Neural progenitor cell (in vitro differentiated cells): ENCODE results near the gene TEX13C. TPM values are rescaled to one million over a fixed set of nuclear protein-coding genes. Genes with fewer than 3 reads are reported as not detected.

ENCODE experiments used
- DNase-seq: peaks from one replicate; pipeline ENCODE4 v3.0.0-alpha.2; 2016; ENCODE audit warnings: low spot score
- H2AFZ ChIP-seq: fragments of 200-600 bp; sonication (generic); replicated peaks from 2 replicates; pipeline ENCODE4 v1.6.1; 2016; ENCODE audit warnings: antibody characterized with exemption
- H3F3A ChIP-seq: fragments of 200-600 bp; sonication (generic); 2 replicates; pipeline ENCODE4 v1.6.1; 2016; ENCODE audit warnings: antibody characterized with exemption, low read depth
- H3K27ac ChIP-seq: fragments of 200-600 bp; sonication (generic); 2 replicates; pipeline ENCODE4 v1.5.1; 2016; ENCODE audit warnings: mild to moderate bottlenecking
- H3K27me3 ChIP-seq: fragments of 200-600 bp; sonication (generic); 2 replicates; pipeline ENCODE4 v1.6.1; 2016; ENCODE audit warnings: mild to moderate bottlenecking, moderate library complexity
- H3K36me3 ChIP-seq: fragments of 200-600 bp; sonication (generic); 2 replicates; pipeline ENCODE4 v1.5.1; 2016
- H3K4me1 ChIP-seq: fragments of 200-600 bp; sonication (generic); 2 replicates; pipeline ENCODE4 v1.6.1; 2016; ENCODE audit warnings: mixed run types
- H3K4me2 ChIP-seq: fragments of 200-600 bp; sonication (generic); 2 replicates; pipeline ENCODE4 v1.6.1; 2016
- H3K4me3 ChIP-seq: fragments of 200-600 bp; sonication (generic); 2 replicates; pipeline ENCODE4 v1.5.1; 2016
- H3K79me2 ChIP-seq: fragments of 200-600 bp; sonication (generic); 2 replicates; pipeline ENCODE4 v1.6.1; 2016; ENCODE audit warnings: low read depth
- H3K9ac ChIP-seq: fragments of 200-600 bp; sonication (generic); 2 replicates; pipeline ENCODE4 v1.6.1; 2016
- H3K9me3 ChIP-seq: fragments of 200-600 bp; sonication (generic); 2 replicates; pipeline ENCODE4 v1.5.1; 2016; ENCODE audit warnings: low read depth
- H4K20me1 ChIP-seq: fragments of 200-600 bp; sonication (generic); 2 replicates; pipeline ENCODE4 v1.6.1; 2016; ENCODE audit warnings: low read depth
- H3K27ac Mint-ChIP-seq: 3 replicates; pipeline ENCODE4 v1.8.0; 2021; ENCODE audit warnings: mixed read lengths
- H3K27me3 Mint-ChIP-seq: 2 replicates; pipeline ENCODE4 v1.8.0; 2022; ENCODE audit warnings: low read depth, mild to moderate bottlenecking, inconsistent platforms, moderate library complexity, mixed read lengths; ENCODE audit not compliant: insufficient read depth
- H3K36me3 Mint-ChIP-seq: 3 replicates; pipeline ENCODE4 v1.8.0; 2021; ENCODE audit warnings: mixed read lengths
- H3K4me1 Mint-ChIP-seq: 3 replicates; pipeline ENCODE4 v1.8.0; 2021; ENCODE audit warnings: mixed read lengths
- H3K4me3 Mint-ChIP-seq: 3 replicates; pipeline ENCODE4 v1.8.0; 2021; ENCODE audit warnings: mild to moderate bottlenecking, moderate library complexity, mixed read lengths
- H3K9me3 Mint-ChIP-seq: 3 replicates; pipeline ENCODE4 v1.8.0; 2020; ENCODE audit warnings: mixed read lengths
- EZH2 ChIP-seq: fragments of 200-600 bp; sonication (generic); IDR thresholded peaks from 2 replicates; pipeline ENCODE4 v1.6.1; 2017; ENCODE audit warnings: antibody characterized with exemption, mild to moderate bottlenecking, moderate library complexity
- EZH2phosphoT487 ChIP-seq: fragments of 200-600 bp; sonication (generic); IDR thresholded peaks from 2 replicates; pipeline ENCODE4 v1.6.1; 2017; ENCODE audit warnings: antibody characterized with exemption
- total RNA-seq: library from RNA; depleted of rRNA; stranded (reverse); fragments of >200 nt; gene quantifications from 2 replicates; pipeline ENCODE4 v1.2.3, GENCODE V29; 2015; ENCODE audit warnings: low replicate concordance
- TF ChIP-seq, protein P1 (sequence below): fragments of 200-600 bp; sonication (generic); IDR thresholded peaks from 2 replicates; pipeline ENCODE4 v1.5.1; 2017; ENCODE audit warnings: antibody characterized with exemption, mild to moderate bottlenecking

TEX13C gene
- total RNA-seq, 1 donor from 2014 or later = not detected

- Mint-ChIP-seq H3K4me3 (no peak overlapping the region), H3K36me3 (no peaks in the 10 kb centered on the region), H3K27me3 (peaks cover 2% of the 10 kb centered on the region), H3K27ac (no peak overlapping the region), H3K4me1 (peaks cover 2% of the 10 kb centered on the region), H3K9me3 (peaks cover 2% of the 10 kb centered on the region)
- TF ChIP-seq, protein P1, sequence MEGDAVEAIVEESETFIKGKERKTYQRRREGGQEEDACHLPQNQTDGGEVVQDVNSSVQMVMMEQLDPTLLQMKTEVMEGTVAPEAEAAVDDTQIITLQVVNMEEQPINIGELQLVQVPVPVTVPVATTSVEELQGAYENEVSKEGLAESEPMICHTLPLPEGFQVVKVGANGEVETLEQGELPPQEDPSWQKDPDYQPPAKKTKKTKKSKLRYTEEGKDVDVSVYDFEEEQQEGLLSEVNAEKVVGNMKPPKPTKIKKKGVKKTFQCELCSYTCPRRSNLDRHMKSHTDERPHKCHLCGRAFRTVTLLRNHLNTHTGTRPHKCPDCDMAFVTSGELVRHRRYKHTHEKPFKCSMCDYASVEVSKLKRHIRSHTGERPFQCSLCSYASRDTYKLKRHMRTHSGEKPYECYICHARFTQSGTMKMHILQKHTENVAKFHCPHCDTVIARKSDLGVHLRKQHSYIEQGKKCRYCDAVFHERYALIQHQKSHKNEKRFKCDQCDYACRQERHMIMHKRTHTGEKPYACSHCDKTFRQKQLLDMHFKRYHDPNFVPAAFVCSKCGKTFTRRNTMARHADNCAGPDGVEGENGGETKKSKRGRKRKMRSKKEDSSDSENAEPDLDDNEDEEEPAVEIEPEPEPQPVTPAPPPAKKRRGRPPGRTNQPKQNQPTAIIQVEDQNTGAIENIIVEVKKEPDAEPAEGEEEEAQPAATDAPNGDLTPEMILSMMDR = no peak
- no peak for TF ChIP-seq EZH2phosphoT487
- H2AFZ ChIP-seq = no peak overlapping the region
- H3K9me3 ChIP-seq = no peaks in the 10 kb centered on the region
- no peak overlapping the region for H3K9ac ChIP-seq
- DNase-seq = no peak
- H3K4me1 ChIP-seq = no peaks in the 10 kb centered on the region
- H3F3A ChIP-seq = no peaks in the 10 kb centered on the region
- no peak overlapping the region for H3K4me3 ChIP-seq
- no peaks in the 10 kb centered on the region for H3K27me3 ChIP-seq
- H3K4me2 ChIP-seq = no peak overlapping the region
- H3K79me2 ChIP-seq = no peaks in the 10 kb centered on the region
- no peak overlapping the region for H3K27ac ChIP-seq
- no peaks in the 10 kb centered on the region for H4K20me1 ChIP-seq
- no peaks in the 10 kb centered on the region for H3K36me3 ChIP-seq
Observed at GRCh38 chrX:125326599-125326998, 6.9 kb downstream of the TEX13C start.

GRCh38 chrX:125327891-125328290 is 8.2 kb downstream of the TEX13C start:
- Histone ChIP-seq H3F3A (no peaks in the 10 kb centered on the region), H3K4me2 (no peak overlapping the region), H2AFZ (no peak overlapping the region), H3K9me3 (no peaks in the 10 kb centered on the region), H3K27ac (no peak overlapping the region), H3K4me1 (no peaks in the 10 kb centered on the region), H3K9ac (no peak overlapping the region), H3K4me3 (no peak overlapping the region), H3K79me2 (no peaks in the 10 kb centered on the region), H4K20me1 (no peaks in the 10 kb centered on the region), H3K36me3 (no peaks in the 10 kb centered on the region), H3K27me3 (no peaks in the 10 kb centered on the region)
- TF ChIP-seq, protein P1 = no peak
- no peak for TF ChIP-seq EZH2
- no peak for TF ChIP-seq EZH2phosphoT487
- no peak overlapping the region for H3K27ac Mint-ChIP-seq
- H3K27me3 Mint-ChIP-seq = peaks cover 2% of the 10 kb centered on the region
- H3K36me3 Mint-ChIP-seq = no peaks in the 10 kb centered on the region
- DNase-seq = no peak
- peaks cover 2% of the 10 kb centered on the region for H3K9me3 Mint-ChIP-seq
- H3K4me3 Mint-ChIP-seq = no peak overlapping the region
- H3K4me1 Mint-ChIP-seq = peaks cover 2% of the 10 kb centered on the region

DNA sequence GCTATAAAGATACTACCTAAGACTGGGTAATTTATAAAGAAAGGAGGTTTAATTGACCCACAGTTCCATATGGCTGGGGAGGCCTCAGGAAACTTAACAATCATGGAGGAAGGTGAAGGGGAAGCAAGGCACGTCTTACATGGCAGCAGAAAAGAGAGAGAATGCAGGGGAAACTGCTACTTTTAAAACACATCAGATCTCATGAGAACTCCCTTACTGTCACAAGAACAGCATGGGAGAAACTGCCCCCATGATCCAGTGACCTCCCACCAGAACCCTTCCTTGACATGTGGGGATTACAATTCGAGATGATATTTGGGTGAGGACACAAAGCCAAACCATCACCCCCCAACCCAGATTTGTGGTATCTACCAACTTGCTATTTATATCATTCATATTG is 13.9 kb downstream of the TEX13C start:
- H3K36me3 Mint-ChIP-seq = no peaks in the 10 kb centered on the region
- no peaks in the 10 kb centered on the region for H3K9me3 Mint-ChIP-seq

More for the DNA sequence above, 13.9 kb downstream of the TEX13C start:
- Mint-ChIP-seq H3K27me3 (peaks cover 4% of the 10 kb centered on the region), H3K27ac (no peak overlapping the region), H3K4me3 (no peak overlapping the region), H3K4me1 (no peaks in the 10 kb centered on the region)
- Histone ChIP-seq H2AFZ (no peak overlapping the region), H3K4me1 (no peaks in the 10 kb centered on the region), H4K20me1 (no peaks in the 10 kb centered on the region), H3F3A (no peaks in the 10 kb centered on the region), H3K79me2 (no peaks in the 10 kb centered on the region), H3K36me3 (no peaks in the 10 kb centered on the region), H3K9me3 (no peaks in the 10 kb centered on the region), H3K27me3 (no peaks in the 10 kb centered on the region), H3K27ac (no peak overlapping the region), H3K9ac (no peak overlapping the region), H3K4me2 (no peak overlapping the region), H3K4me3 (no peak overlapping the region)
- TF ChIP-seq EZH2 = no peak
- no peak for TF ChIP-seq EZH2phosphoT487
- TF ChIP-seq, protein P1 = no peak
- DNase-seq = no peak
